Measurements from ENCODE around the gene ZNF668.

Gene ZNF668

GRCh38 chr16:31081428-31082351 is 7.7 kb upstream of the ZNF668 start:
- DNase-seq (ENCODE audit: low read depth in 2 of 3, low spot score in 2 of 3) = no peak

- DNase-seq (ENCODE audit: low read depth in 2 of 3, low spot score in 2 of 3) = no peak
These were observed 6.8 kb upstream of the ZNF668 start for GRCh38 chr16:31080756-31081419.

- no peak for DNase-seq (ENCODE audit: low read depth in 2 of 3, low spot score in 2 of 3)
These were observed 6.1 kb upstream of the ZNF668 start for GRCh38 chr16:31080035-31080629.

DNA sequence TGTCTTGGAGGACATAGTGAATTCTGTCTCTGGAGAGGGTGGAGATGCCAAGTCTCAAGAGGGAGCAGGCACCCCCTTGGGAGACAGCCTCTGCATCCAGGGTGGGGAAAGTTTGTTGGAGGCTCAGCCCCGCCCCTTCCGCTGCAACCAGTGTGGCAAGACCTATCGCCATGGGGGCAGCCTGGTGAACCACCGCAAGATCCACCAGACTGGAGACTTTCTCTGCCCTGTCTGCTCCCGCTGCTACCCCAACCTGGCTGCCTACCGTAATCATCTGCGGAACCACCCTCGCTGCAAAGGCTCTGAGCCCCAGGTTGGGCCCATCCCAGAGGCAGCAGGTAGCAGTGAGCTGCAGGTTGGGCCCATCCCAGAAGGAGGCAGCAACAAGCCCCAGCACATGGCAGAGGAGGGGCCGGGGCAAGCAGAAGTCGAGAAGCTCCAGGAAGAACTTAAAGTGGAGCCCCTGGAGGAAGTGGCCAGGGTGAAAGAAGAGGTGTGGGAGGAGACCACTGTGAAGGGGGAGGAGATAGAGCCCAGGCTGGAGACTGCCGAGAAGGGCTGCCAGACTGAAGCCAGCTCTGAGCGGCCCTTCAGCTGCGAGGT is 5.4 kb upstream of the ZNF668 start:
- DNase-seq (ENCODE audit: low read depth in 2 of 3, low spot score in 2 of 3) = no peak

DNA sequence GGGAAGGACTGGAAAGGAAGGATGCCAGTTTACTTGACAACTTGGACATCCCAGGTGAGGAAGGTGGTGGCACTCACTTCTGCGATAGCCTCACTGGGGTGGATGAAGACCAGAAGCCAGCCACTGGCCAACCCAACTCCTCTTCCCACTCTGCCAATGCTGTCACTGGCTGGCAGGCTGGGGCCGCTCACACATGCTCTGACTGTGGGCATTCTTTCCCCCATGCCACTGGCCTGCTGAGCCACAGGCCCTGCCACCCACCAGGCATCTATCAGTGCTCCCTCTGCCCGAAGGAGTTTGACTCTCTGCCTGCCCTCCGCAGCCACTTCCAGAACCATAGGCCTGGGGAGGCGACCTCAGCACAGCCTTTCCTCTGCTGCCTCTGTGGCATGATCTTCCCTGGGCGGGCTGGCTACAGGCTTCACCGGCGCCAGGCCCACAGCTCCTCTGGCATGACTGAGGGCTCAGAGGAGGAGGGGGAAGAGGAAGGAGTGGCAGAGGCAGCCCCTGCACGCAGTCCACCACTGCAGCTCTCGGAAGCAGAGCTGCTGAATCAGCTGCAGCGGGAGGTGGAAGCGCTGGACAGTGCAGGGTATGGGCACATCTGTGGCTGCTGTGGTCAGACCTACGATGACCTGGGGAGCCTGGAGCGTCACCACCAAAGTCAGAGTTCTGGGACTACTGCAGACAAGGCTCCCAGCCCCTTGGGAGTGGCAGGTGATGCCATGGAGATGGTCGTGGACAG is 4.7 kb upstream of the ZNF668 start:
- DNase-seq (ENCODE audit: low read depth in 2 of 3, low spot score in 2 of 3) = no peak

- DNase-seq (ENCODE audit: low read depth in 2 of 3, low spot score in 2 of 3) = no peak
These were observed 3.8 kb upstream of the ZNF668 start for GRCh38 chr16:31077592-31078396.

DNA sequence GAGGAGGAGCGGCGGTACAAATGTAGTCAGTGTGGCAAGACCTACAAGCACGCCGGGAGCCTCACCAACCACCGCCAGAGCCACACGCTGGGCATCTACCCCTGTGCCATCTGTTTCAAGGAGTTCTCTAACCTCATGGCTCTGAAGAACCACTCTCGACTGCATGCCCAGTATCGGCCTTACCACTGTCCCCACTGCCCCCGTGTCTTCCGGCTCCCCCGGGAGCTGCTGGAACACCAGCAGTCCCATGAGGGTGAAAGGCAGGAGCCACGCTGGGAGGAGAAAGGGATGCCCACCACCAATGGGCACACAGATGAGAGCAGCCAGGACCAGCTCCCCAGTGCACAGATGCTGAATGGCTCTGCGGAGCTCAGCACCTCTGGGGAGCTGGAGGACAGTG is 3.0 kb upstream of the ZNF668 start:
- no peak for DNase-seq (ENCODE audit: low read depth in 2 of 3, low spot score in 2 of 3)

- no peak for DNase-seq (ENCODE audit: low read depth in 2 of 3, low spot score in 2 of 3)
These were observed 2.3 kb upstream of the ZNF668 start for GRCh38 chr16:31076319-31076718.

GRCh38 chr16:31074814-31075183 is 759 bp upstream of the ZNF668 start:
- no peak for DNase-seq (ENCODE audit: low read depth in 2 of 3, low spot score in 2 of 3)

- DNase-seq (ENCODE audit: low read depth in 2 of 3, low spot score in 2 of 3) = peak; percentile 67 to 80 (median 80)
These were observed 684 bp downstream of the ZNF668 start for GRCh38 chr16:31073142-31073969.

DNA sequence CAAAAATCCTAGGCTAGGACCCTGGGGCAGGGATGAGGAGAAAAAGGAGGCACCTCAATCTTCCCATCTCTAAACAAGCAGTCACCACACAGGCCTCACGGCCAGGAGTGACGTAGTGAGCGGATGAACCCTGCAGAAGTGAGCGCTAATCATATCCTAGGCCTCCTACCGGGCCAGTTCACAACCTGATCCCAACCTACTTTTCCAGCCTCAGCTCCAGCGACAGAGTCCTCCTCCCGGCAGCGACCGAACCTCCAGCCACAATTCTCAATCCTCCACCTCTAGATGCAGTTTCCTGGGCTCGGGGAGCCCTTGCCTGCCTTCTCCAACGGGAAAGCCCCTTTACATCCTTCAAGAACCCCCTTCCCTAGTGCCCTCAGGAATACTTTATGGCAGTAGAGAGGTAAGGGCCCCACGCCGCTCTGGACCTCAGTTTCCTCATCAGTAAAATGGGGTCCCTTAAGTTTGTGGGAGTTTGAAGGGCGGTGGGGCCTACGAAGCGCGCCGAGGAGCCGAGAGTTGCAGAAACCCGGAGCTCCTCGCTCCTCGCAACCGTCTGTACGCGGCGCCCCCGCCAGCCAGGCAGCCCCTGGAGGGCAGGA is 1.4 kb downstream of the ZNF668 start:
- no peak for DNase-seq (ENCODE audit: low read depth in 2 of 3, low spot score in 2 of 3)

- no peak for DNase-seq (ENCODE audit: low read depth in 2 of 3, low spot score in 2 of 3)
These were observed 2.2 kb downstream of the ZNF668 start for GRCh38 chr16:31071861-31072260.

GRCh38 chr16:31067342-31067741 is 6.7 kb downstream of the ZNF668 start:
- no peak for DNase-seq (ENCODE audit: low read depth in 2 of 3, low spot score in 2 of 3)

- no peak for DNase-seq (ENCODE audit: low read depth in 2 of 3, low spot score in 2 of 3)
These were observed 9.1 kb downstream of the ZNF668 start for GRCh38 chr16:31064882-31065461.

DNA sequence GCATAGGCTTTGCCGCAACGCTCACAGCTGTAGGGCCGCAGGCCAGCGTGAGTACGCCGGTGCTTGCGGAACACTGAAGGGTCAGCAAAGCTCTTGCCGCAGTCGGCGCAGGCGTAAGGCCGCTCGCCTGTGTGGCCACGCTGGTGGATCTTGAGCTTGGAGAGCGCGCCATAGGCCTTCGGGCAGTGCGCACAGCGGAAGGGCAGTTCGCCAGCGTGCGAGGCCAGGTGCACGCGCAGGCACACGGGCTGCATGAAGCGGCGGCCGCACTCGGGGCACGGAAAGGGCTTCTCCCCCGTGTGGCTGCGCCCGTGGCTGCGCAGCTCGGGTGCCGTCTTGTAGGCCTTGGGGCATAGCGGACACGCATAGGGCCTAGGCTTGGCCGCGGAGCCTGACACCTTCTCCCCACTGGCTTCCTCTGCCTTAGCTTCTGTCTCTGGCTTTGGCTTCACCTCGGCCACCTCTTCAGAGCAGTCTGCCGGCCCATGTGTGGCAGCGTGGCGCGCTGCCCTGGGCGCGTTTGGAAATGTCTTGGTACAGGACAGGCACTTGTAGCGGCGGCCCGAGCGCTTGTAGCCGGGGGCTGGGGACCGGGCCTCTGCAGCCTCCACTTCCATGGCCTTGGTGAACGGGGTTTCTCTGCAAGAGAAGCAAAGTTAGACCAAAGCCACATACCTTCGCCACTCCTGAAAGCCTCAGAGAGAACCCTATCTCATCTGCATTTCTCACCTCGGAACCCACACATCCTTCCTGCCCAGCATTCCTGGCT is 10.0 kb downstream of the ZNF668 start:
- DNase-seq (ENCODE audit: low read depth in 2 of 3, low spot score in 2 of 3) = no peak

DNA sequence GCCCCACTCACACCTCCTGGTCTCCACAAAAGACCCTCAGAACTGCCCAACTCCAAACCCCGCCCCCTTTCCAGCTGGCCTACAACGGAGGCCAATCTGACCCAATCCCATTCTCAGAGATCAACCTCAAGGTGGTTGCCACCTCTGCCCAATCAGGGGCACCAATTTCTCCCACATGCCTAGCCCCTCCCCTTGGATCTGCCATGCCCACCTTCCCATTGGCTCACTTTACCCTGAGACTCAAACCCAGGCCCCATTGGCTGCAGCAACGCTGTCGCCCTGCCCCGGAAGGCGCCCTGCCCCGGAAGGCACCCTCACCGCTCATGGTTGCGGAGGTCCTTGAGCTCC is 10.6 kb downstream of the ZNF668 start:
- DNase-seq (ENCODE audit: low read depth in 2 of 3, low spot score in 2 of 3) = no peak

- no peak for DNase-seq (ENCODE audit: low read depth in 2 of 3, low spot score in 2 of 3)
These were observed 12.1 kb downstream of the ZNF668 start for GRCh38 chr16:31061813-31062440.

All from activated CD8-positive, alpha-beta memory T cell treated with anti-CD3 and anti-CD28 coated beads for 48 hours (primary cell).